ENCODE results near the gene PACS2.

The PACS2 gene

DNA sequence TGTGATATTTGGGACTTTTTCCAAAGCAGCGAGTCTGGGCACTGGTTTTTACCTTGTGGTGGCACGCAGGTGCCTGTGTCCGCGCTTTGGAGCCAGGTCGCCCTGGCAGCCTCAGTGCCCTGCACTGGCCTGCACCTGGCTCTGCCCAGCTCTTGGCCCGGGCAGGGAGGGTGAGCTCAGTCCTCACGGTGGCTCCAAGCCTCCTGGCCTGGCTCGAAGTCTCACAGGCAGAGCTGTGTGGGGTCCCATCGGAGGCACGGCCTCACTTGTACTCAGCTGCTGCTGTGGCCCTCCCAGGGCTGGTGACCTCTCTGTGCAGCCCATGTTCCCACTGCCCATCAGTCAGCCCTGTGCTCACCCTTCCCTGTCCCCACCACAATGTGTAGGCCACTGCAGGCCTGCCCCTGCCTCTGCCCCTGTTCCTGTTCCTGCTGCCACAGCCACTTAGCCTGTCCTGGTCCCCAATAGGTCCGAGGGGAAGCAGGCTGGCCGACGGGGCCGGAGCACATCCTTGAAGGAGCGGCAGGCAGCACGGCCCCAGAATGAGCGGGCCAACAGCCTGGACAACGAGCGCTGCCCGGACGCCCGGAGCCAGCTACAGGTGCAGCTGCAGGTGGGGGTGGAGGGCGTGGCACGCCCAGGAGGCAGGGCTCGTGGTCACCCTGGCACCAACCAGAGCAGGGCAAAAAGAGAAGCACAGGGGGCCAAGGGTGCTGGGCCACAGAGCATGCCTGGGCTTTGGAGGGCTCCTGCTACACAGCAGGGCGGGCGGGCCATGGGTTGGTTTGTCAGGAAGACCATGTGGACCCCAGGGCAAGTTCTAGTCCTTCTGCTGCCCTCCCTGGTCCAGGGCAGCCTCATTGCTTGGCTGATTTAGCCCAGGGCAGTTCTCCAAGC, 67.1 kb downstream of the PACS2 start:
- no peak for DNase-seq (ENCODE audit: low read depth in 1 of 2, low spot score in 1 of 2)

DNA sequence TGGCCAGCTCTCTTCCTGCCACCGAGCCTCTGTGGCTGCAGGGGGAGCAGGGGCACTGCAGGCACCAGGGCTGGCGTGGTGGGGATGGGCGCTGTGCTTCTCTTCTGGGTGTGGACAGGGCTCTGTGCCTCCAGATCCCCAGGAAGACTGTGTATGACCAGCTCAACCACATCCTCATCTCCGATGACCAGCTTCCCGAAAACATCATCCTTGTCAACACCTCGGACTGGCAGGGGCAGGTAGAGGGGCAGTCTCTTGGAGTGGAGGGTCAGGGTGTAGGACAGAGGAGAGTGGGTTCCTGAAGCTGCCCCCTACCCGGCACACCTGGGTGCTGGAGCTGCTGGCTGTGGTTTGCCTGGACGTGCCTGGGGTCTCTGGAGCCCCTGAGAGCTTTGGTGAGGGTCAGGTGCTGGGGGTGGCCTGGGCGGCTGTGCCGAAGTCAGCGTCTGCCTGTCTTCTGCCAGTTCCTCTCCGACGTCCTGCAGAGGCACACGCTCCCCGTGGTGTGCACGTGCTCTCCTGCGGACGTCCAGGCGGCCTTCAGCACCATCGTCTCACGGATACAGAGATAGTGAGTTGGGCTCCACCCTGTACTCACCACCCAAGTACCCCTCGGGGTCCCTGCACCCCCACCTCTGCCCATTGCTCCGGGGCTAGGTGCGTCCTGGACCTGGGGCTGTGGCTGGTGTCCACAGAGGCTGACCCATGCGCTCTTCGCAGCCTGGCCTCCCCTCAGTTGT, 68.0 kb downstream of the PACS2 start:
- no peak for TF ChIP-seq JUND (IDR thresholded peaks at IDR 0.05; ENCODE audit: low read depth)
- DNase-seq (ENCODE audit: low read depth in 1 of 2, low spot score in 1 of 2), result no peak
- in situ Hi-C loops (cut with HindIII; ENCODE audit: low pct_unique_long_range_greater_than_20kb, low sequenced_read_pairs), result no loop called here

More for the DNA sequence above, 67.1 kb downstream of the PACS2 start:
- no peak for TF ChIP-seq JUND (IDR thresholded peaks at IDR 0.05; ENCODE audit: low read depth)
- in situ Hi-C loops (cut with HindIII; ENCODE audit: low pct_unique_long_range_greater_than_20kb, low sequenced_read_pairs), result no loop called here

- in situ Hi-C loops (cut with HindIII; ENCODE audit: low pct_unique_long_range_greater_than_20kb, low sequenced_read_pairs), result no loop called here
- DNase-seq (ENCODE audit: low read depth in 1 of 2, low spot score in 1 of 2), result no peak
- no peak for TF ChIP-seq JUND (IDR thresholded peaks at IDR 0.05; ENCODE audit: low read depth)
Measured at GRCh38 chr14:105383083-105383730, 68.7 kb downstream of the PACS2 start.

DNA sequence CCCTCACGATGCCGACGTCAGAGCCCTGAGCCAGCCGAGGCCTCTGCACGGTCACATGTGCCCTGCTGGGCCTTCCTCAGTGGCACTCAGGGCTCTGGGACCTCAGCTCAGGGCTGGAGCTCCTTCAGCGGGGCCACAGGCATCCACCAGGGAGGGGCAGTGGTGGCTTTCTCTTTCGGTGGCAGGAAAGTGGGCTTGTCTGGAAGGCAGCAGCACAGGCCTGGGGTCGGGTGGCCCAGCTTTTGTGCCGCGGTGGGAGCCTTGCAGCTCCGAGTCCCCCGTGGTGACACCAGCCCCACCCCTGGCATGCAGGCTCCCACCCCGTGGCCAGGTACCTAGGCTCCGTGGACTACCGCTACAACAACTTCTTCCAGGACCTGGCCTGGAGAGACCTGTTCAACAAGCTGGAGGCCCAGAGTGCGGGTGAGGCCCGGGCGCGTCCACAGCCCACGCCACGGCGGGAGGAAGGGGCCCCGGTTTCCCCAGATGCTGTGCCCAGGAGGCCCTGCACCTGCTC, 69.6 kb downstream of the PACS2 start:
- TF ChIP-seq JUND (IDR thresholded peaks at IDR 0.05; ENCODE audit: low read depth), result no peak
- DNase-seq (ENCODE audit: low read depth in 1 of 2, low spot score in 1 of 2), result no peak
- in situ Hi-C loops (cut with HindIII; ENCODE audit: low pct_unique_long_range_greater_than_20kb, low sequenced_read_pairs), result no loop called here

DNA sequence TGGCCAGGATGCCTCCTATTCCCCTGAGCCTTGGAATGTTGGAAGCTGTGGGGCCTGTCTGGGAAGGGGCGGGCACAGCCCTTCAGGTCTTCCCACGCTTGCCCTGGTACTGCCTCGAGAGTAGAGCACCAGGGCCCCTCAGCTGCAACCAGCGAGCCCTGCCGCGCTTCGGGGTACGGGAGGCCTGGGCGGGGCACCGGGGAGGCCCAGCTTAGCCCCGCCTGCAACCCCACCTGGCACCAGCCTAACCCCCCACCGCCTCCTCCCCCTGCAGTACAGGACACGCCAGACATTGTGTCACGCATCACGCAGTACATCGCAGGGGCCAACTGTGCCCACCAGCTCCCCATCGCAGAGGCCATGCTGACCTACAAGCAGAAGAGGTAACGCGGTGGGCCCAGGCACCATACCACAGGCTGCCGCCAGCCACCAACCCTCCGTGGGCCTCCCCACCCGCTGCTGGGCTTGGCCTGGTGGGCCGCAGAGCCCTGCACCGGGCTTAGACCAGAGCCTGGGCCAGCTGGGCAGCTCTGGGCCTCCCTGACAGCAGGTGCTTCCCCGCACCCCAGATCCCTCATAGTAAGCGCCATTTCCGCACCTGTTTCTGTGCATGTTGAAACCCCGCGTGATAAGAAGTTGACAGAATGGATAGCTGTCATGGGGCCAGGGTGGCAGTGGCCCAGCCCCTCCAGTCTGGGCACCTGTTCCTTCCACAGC, 70.2 kb downstream of the PACS2 start:
- in situ Hi-C loops (cut with HindIII; ENCODE audit: low pct_unique_long_range_greater_than_20kb, low sequenced_read_pairs), result no loop called here
- TF ChIP-seq JUND (IDR thresholded peaks at IDR 0.05; ENCODE audit: low read depth), result no peak
- no peak for DNase-seq (ENCODE audit: low read depth in 1 of 2, low spot score in 1 of 2)

DNA sequence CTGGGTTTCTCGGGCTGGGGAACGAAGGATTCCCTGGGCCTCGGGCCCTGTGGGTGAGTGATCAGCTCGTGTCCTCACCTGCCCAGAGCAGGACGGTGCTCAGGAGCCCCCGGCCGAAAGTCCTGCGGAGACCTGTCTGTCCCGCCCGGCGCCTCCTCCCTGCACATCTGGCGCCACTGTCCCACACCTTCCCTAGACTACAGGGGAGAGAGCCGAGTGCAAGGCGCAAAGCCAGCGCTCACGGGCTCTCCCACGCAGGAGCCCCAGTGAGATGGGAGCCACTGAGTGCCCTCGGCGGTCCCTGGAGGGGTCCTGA, 70.7 kb downstream of the PACS2 start:
- in situ Hi-C loops (cut with HindIII; ENCODE audit: low pct_unique_long_range_greater_than_20kb, low sequenced_read_pairs), result no loop called here
- TF ChIP-seq JUND (IDR thresholded peaks at IDR 0.05; ENCODE audit: low read depth), result no peak
- no peak for DNase-seq (ENCODE audit: low read depth in 1 of 2, low spot score in 1 of 2)

GRCh38 chr14:105385698-105386365, 71.3 kb downstream of the PACS2 start:
- DNase-seq (ENCODE audit: low read depth in 1 of 2, low spot score in 1 of 2), result no peak
- in situ Hi-C loops (cut with HindIII; ENCODE audit: low pct_unique_long_range_greater_than_20kb, low sequenced_read_pairs), result no loop called here
- no peak for TF ChIP-seq JUND (IDR thresholded peaks at IDR 0.05; ENCODE audit: low read depth)

- in situ Hi-C loops (cut with HindIII; ENCODE audit: low pct_unique_long_range_greater_than_20kb, low sequenced_read_pairs), result no loop called here
- no peak for TF ChIP-seq JUND (IDR thresholded peaks at IDR 0.05; ENCODE audit: low read depth)
- no peak for DNase-seq (ENCODE audit: low read depth in 1 of 2, low spot score in 1 of 2)
Measured at GRCh38 chr14:105386581-105387529, 72.3 kb downstream of the PACS2 start.

- in situ Hi-C loops (cut with HindIII; ENCODE audit: low pct_unique_long_range_greater_than_20kb, low sequenced_read_pairs), result no loop called here
- no peak for TF ChIP-seq JUND (IDR thresholded peaks at IDR 0.05; ENCODE audit: low read depth)
- no peak for DNase-seq (ENCODE audit: low read depth in 1 of 2, low spot score in 1 of 2)
Measured at GRCh38 chr14:105387530-105387922, 73.0 kb downstream of the PACS2 start.

- DNase-seq (ENCODE audit: low read depth in 1 of 2, low spot score in 1 of 2), result no peak
- in situ Hi-C loops (cut with HindIII; ENCODE audit: low pct_unique_long_range_greater_than_20kb, low sequenced_read_pairs), result no loop called here
Measured at GRCh38 chr14:105388110-105388951, 73.8 kb downstream of the PACS2 start.

More at GRCh38 chr14:105388110-105388951, 73.8 kb downstream of the PACS2 start:
- no peak for TF ChIP-seq JUND (IDR thresholded peaks at IDR 0.05; ENCODE audit: low read depth)

Data from T47D (cell line).